ENCODE results near the gene MVB12B.

- TF ChIP-seq REST (IDR thresholded peaks at IDR 0.05; ENCODE audit: low read depth) (no peak), CREB1 (IDR thresholded peaks at IDR 0.05; ENCODE audit: low read depth) (no peak), TEAD4 (IDR thresholded peaks at IDR 0.05) (no peak), TCF12 (IDR thresholded peaks at IDR 0.05; ENCODE audit: low read depth) (no peak), TAF1 (IDR thresholded peaks at IDR 0.05; ENCODE audit: low read depth) (no peak), ZBTB7A (IDR thresholded peaks at IDR 0.05; ENCODE audit: low read depth) (no peak), MAX (IDR thresholded peaks at IDR 0.05) (no peak), EP300 (IDR thresholded peaks at IDR 0.05; ENCODE audit: borderline replicate concordance) (no peak), RAD21 (IDR thresholded peaks at IDR 0.05; ENCODE audit: low read depth) (no peak), YY1 (IDR thresholded peaks at IDR 0.05; ENCODE audit: low read depth) (no peak)
- TF ChIP-seq, protein P1, sequence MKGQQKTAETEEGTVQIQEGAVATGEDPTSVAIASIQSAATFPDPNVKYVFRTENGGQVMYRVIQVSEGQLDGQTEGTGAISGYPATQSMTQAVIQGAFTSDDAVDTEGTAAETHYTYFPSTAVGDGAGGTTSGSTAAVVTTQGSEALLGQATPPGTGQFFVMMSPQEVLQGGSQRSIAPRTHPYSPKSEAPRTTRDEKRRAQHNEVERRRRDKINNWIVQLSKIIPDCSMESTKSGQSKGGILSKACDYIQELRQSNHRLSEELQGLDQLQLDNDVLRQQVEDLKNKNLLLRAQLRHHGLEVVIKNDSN (IDR thresholded peaks at IDR 0.05) = no peak
These were observed 221.7 kb downstream of the MVB12B start for GRCh38 chr9:126548312-126548711.

Data from Ishikawa (cell line).